SK-N-MC (cell line): ENCODE results near the gene DISC1.
"Not testable (repeated sequence)": the region's sequence is repeated elsewhere in the genome, so short reads cannot be mapped to it uniquely, and the experiment has no call there.

ENCODE experiments used
- DNase-seq: peaks from one replicate; pipeline ENCODE4 v3.0.0-alpha.2; 2011; ENCODE audit warnings: low read depth, low spot score
- H3K27ac ChIP-seq: fragments of 200-600 bp; sonication (generic); 2 replicates; pipeline ENCODE4 v1.5.1; 2016; ENCODE audit warnings: mixed run types
- H3K36me3 ChIP-seq: fragments of 200-600 bp; sonication (generic); 2 replicates; pipeline ENCODE4 v1.6.1; 2017; ENCODE audit warnings: antibody characterized with exemption, low read length, mixed read lengths; ENCODE audit not compliant: insufficient read depth
- H3K4me3 ChIP-seq: fragments of 200-600 bp; sonication (generic); 2 replicates; pipeline ENCODE4 v1.5.1; 2016
- H3K9ac ChIP-seq: fragments of 200-600 bp; sonication (generic); 2 replicates; pipeline ENCODE4 v1.8.0; 2017; ENCODE audit warnings: mixed run types, mixed read lengths; ENCODE audit not compliant: insufficient read length
- H3K9me3 ChIP-seq: fragments of 200-600 bp; sonication (generic); 2 replicates; pipeline ENCODE4 v1.6.1; 2017; ENCODE audit warnings: low read depth, mild to moderate bottlenecking, antibody characterized with exemption, low read length, moderate library complexity, mixed read lengths
- EZH2 ChIP-seq: fragments of 200-600 bp; sonication (generic); IDR thresholded peaks from one replicate; pipeline ENCODE4 v1.6.1; 2017; ENCODE audit warnings: antibody characterized with exemption
- FOXP2 ChIP-seq: optimal IDR thresholded peaks from 2 replicates; pipeline ENCODE3; 2011; ENCODE audit warnings: mild to moderate bottlenecking, moderate library complexity; ENCODE audit not compliant: insufficient read depth; ENCODE audit errors: extremely low read length, control extremely low read depth
- POLR2AphosphoS5 ChIP-seq: IDR thresholded peaks from 2 replicates; pipeline ENCODE4 v1.6.1; 2012; ENCODE audit warnings: mild to moderate bottlenecking, low read depth, low read length, borderline replicate concordance

The DISC1 gene

GRCh38 chr1:231653632-231654031, 27.0 kb downstream of the DISC1 start:
- Histone ChIP-seq H3K9me3 (no peaks in the 10 kb centered on the region), H3K9ac (no peak overlapping the region), H3K27ac (no peak overlapping the region), H3K36me3 (no peaks in the 10 kb centered on the region), H3K4me3 (no peak overlapping the region)
- no peak for TF ChIP-seq POLR2AphosphoS5
- no peak for TF ChIP-seq FOXP2
- no peak for TF ChIP-seq EZH2
- DNase-seq = no peak

- TF ChIP-seq EZH2 (no peak), POLR2AphosphoS5 (no peak), FOXP2 (no peak)
- H3K36me3 ChIP-seq = no peaks in the 10 kb centered on the region
- H3K4me3 ChIP-seq = no peak overlapping the region
Measured at GRCh38 chr1:231656741-231657140, 30.2 kb downstream of the DISC1 start.

GRCh38 chr1:231658223-231658622, 31.6 kb downstream of the DISC1 start:
- H3K9me3 ChIP-seq, H3K9ac ChIP-seq, H3K36me3 ChIP-seq, H3K4me3 ChIP-seq, H3K27ac ChIP-seq, DNase-seq: not testable (repeated sequence)

More at GRCh38 chr1:231656741-231657140, 30.2 kb downstream of the DISC1 start:
- DNase-seq = no peak
- H3K27ac ChIP-seq = no peak overlapping the region
- no peaks in the 10 kb centered on the region for H3K9me3 ChIP-seq
- H3K9ac ChIP-seq = no peak overlapping the region

- H3K9ac ChIP-seq = no peak overlapping the region
- no peak for DNase-seq
- TF ChIP-seq FOXP2 (no peak), EZH2 (no peak), POLR2AphosphoS5 (no peak)
- no peaks in the 10 kb centered on the region for H3K9me3 ChIP-seq
- no peaks in the 10 kb centered on the region for H3K36me3 ChIP-seq
- no peak overlapping the region for H3K27ac ChIP-seq
- H3K4me3 ChIP-seq = no peak overlapping the region
Measured at GRCh38 chr1:231660198-231660597, 33.6 kb downstream of the DISC1 start.

- Histone ChIP-seq H3K9ac (no peak overlapping the region), H3K27ac (no peak overlapping the region), H3K9me3 (no peaks in the 10 kb centered on the region), H3K4me3 (no peak overlapping the region), H3K36me3 (no peaks in the 10 kb centered on the region)
- TF ChIP-seq POLR2AphosphoS5 (no peak), FOXP2 (no peak), EZH2 (no peak)
- DNase-seq = no peak
Measured at GRCh38 chr1:231663211-231663792, 36.7 kb downstream of the DISC1 start.

GRCh38 chr1:231665101-231665500, 38.5 kb downstream of the DISC1 start:
- no peaks in the 10 kb centered on the region for H3K9me3 ChIP-seq
- no peak for TF ChIP-seq FOXP2
- TF ChIP-seq EZH2 = no peak
- no peak for TF ChIP-seq POLR2AphosphoS5
- H3K9ac ChIP-seq = no peak overlapping the region
- DNase-seq = no peak
- H3K27ac ChIP-seq = no peak overlapping the region
- no peaks in the 10 kb centered on the region for H3K36me3 ChIP-seq
- no peak overlapping the region for H3K4me3 ChIP-seq

GRCh38 chr1:231665726-231666125, 39.1 kb downstream of the DISC1 start:
- no peak for TF ChIP-seq FOXP2
- TF ChIP-seq EZH2 = no peak
- no peak for TF ChIP-seq POLR2AphosphoS5
- no peak for DNase-seq
- Histone ChIP-seq H3K9me3 (0 out of 2 replicates have a peak, but pooled peaks cover 2% of the 10 kb centered on the region), H3K27ac (no peak overlapping the region), H3K36me3 (no peaks in the 10 kb centered on the region), H3K4me3 (no peak overlapping the region), H3K9ac (no peak overlapping the region)

- no peak for TF ChIP-seq EZH2
- TF ChIP-seq FOXP2 = no peak
- TF ChIP-seq POLR2AphosphoS5 = no peak
- Histone ChIP-seq H3K9ac (no peak overlapping the region), H3K9me3 (0 out of 2 replicates have a peak, but pooled peaks cover 3% of the 10 kb centered on the region), H3K27ac (no peak overlapping the region), H3K36me3 (no peaks in the 10 kb centered on the region), H3K4me3 (no peak overlapping the region)
- no peak for DNase-seq
Measured at GRCh38 chr1:231666220-231666936, 39.8 kb downstream of the DISC1 start.
